ENCODE measurements around the gene CASP10.

DNA sequence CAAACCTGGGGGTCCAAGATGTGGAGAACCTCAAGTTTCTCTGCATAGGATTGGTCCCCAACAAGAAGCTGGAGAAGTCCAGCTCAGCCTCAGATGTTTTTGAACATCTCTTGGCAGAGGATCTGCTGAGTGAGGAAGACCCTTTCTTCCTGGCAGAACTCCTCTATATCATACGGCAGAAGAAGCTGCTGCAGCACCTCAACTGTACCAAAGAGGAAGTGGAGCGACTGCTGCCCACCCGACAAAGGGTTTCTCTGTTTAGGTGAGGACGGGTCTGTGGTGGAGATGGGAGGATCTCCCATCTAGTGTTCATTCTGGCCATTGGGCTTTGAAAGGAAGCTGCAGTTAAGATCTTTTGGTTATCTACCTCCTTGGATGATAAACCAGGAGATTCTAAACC, 2.9 kb downstream of the CASP10 start:
- TF ChIP-seq, protein P1, sequence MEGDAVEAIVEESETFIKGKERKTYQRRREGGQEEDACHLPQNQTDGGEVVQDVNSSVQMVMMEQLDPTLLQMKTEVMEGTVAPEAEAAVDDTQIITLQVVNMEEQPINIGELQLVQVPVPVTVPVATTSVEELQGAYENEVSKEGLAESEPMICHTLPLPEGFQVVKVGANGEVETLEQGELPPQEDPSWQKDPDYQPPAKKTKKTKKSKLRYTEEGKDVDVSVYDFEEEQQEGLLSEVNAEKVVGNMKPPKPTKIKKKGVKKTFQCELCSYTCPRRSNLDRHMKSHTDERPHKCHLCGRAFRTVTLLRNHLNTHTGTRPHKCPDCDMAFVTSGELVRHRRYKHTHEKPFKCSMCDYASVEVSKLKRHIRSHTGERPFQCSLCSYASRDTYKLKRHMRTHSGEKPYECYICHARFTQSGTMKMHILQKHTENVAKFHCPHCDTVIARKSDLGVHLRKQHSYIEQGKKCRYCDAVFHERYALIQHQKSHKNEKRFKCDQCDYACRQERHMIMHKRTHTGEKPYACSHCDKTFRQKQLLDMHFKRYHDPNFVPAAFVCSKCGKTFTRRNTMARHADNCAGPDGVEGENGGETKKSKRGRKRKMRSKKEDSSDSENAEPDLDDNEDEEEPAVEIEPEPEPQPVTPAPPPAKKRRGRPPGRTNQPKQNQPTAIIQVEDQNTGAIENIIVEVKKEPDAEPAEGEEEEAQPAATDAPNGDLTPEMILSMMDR (IDR thresholded peaks at IDR 0.05; ENCODE audit: control extremely low read depth in 1 of 3, insufficient read depth in 1 of 3, low read depth in 1 of 3, low read length in 3 of 3) = no peak
- no peak for TF ChIP-seq FOSL1 (IDR thresholded peaks at IDR 0.05; ENCODE audit: insufficient read depth, low read depth, low read length)

Data from H1 (cell line).